22Rv1 (cell line): ENCODE results near the gene CD2AP.

Experiments
- ZFX ChIP-seq: fragments of 450-650 bp; IDR thresholded peaks from 2 replicates; pipeline ENCODE4 v1.6.1; 2017; ENCODE audit warnings: antibody characterized with exemption, borderline replicate concordance
- TF ChIP-seq, protein P1 (sequence below): fragments of 450-650 bp; IDR thresholded peaks from 2 replicates; pipeline ENCODE4 v1.5.1; 2017; ENCODE audit warnings: mild to moderate bottlenecking

GRCh38 chr6:47551670-47552069 is 74.1 kb downstream of the CD2AP start:
- TF ChIP-seq, protein P1, sequence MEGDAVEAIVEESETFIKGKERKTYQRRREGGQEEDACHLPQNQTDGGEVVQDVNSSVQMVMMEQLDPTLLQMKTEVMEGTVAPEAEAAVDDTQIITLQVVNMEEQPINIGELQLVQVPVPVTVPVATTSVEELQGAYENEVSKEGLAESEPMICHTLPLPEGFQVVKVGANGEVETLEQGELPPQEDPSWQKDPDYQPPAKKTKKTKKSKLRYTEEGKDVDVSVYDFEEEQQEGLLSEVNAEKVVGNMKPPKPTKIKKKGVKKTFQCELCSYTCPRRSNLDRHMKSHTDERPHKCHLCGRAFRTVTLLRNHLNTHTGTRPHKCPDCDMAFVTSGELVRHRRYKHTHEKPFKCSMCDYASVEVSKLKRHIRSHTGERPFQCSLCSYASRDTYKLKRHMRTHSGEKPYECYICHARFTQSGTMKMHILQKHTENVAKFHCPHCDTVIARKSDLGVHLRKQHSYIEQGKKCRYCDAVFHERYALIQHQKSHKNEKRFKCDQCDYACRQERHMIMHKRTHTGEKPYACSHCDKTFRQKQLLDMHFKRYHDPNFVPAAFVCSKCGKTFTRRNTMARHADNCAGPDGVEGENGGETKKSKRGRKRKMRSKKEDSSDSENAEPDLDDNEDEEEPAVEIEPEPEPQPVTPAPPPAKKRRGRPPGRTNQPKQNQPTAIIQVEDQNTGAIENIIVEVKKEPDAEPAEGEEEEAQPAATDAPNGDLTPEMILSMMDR, result no peak
- TF ChIP-seq ZFX, result no peak
